HL-60/S4 treated with retinoic acid at 250 ng/mL for 4 days and 3 days (cell line): ENCODE measurements around the gene DDX4.
"Not testable (repeated sequence)": the region's sequence is repeated elsewhere in the genome, so short reads cannot be mapped to it uniquely, and the experiment has no call there.

Experiments
- in situ Hi-C: fragments of 300-500 bp; cut with MboI; formaldehyde crosslinking; loops from 2 replicates; pipeline ENCODE4 v1.7.0; 2022; ENCODE audit warnings: low sequenced_read_pairs

DDX4 gene

GRCh38 chr5:55737793-55738192 lies at the start of gene DDX4:
DDX4 (plus strand) TSS chr5:55738061; CDS start chr5:55738964, 903 bp downstream.
- in situ Hi-C loops = no loop called here

- in situ Hi-C loops = no loop called here
Measured at GRCh38 chr5:55691265-55692105, 46.4 kb upstream of the DDX4 start.

- in situ Hi-C loops = no loop called here
Measured at GRCh38 chr5:55692106-55692417, 45.8 kb upstream of the DDX4 start.

- in situ Hi-C loops = no loop called here
Measured at GRCh38 chr5:55692509-55692908, 45.4 kb upstream of the DDX4 start.

GRCh38 chr5:55694152-55694830 lies 43.6 kb upstream of the DDX4 start:
- in situ Hi-C loops = no loop called here

GRCh38 chr5:55696704-55697103 lies 41.2 kb upstream of the DDX4 start:
- in situ Hi-C loops = not testable (repeated sequence)

GRCh38 chr5:55699041-55699688 lies 38.7 kb upstream of the DDX4 start:
- in situ Hi-C loops = no loop called here

GRCh38 chr5:55700745-55701144 lies 37.1 kb upstream of the DDX4 start:
- in situ Hi-C loops = no loop called here

- in situ Hi-C loops = no loop called here
Measured at GRCh38 chr5:55701462-55702103, 36.3 kb upstream of the DDX4 start.

GRCh38 chr5:55702598-55703345 lies 35.1 kb upstream of the DDX4 start:
- in situ Hi-C loops = no loop called here

- in situ Hi-C loops = no loop called here
Measured at GRCh38 chr5:55706230-55706629, 31.6 kb upstream of the DDX4 start.

- in situ Hi-C loops = no loop called here
Measured at GRCh38 chr5:55708732-55709131, 29.1 kb upstream of the DDX4 start.

- in situ Hi-C loops = no loop called here
Measured at GRCh38 chr5:55711507-55712022, 26.3 kb upstream of the DDX4 start.

GRCh38 chr5:55712023-55712859 lies 25.6 kb upstream of the DDX4 start, which contains the start of gene SLC38A9:
SLC38A9 (minus strand) TSS chr5:55712324; CDS start chr5:55697958, 14,366 bp downstream.
- in situ Hi-C loops = no loop called here

GRCh38 chr5:55713871-55714270 lies 24.0 kb upstream of the DDX4 start:
- in situ Hi-C loops = no loop called here

GRCh38 chr5:55714339-55714738 lies 23.5 kb upstream of the DDX4 start:
- in situ Hi-C loops = no loop called here

GRCh38 chr5:55714749-55715148 lies 23.1 kb upstream of the DDX4 start:
- in situ Hi-C loops = no loop called here

- in situ Hi-C loops = no loop called here
Measured at GRCh38 chr5:55715519-55716078, 22.3 kb upstream of the DDX4 start.

- in situ Hi-C loops = not testable (repeated sequence)
Measured at GRCh38 chr5:55719026-55719425, 18.8 kb upstream of the DDX4 start.
